K562 (cell line): ENCODE results near the gene RHOF. TPM values are rescaled to one million over a fixed set of nuclear protein-coding genes. Genes with fewer than 3 reads are reported as not detected.

Experiments used
- BRD4 ChIP-seq: fragments of 200-600 bp; sonication (generic); IDR thresholded peaks from 2 replicates; pipeline ENCODE4 v1.6.1; 2017; ENCODE audit warnings: inconsistent platforms
- CHD1 ChIP-seq: fragments of 200-600 bp; sonication (generic); IDR thresholded peaks from one replicate; pipeline ENCODE4 v1.6.1; 2012; ENCODE audit warnings: mild to moderate bottlenecking, moderate library complexity, low read length, inconsistent platforms
- ERF ChIP-seq: fragments of 450-650 bp; formaldehyde crosslinking; IDR thresholded peaks from 2 replicates; pipeline ENCODE4 v1.4.0; 2020; ENCODE audit warnings: mild to moderate bottlenecking, mixed read lengths
- GATAD2B ChIP-seq: fragments of 450-650 bp; IDR thresholded peaks from 2 replicates; pipeline ENCODE4 v1.6.1; 2017; ENCODE audit warnings: mild to moderate bottlenecking, borderline replicate concordance
- GTF2A2 ChIP-seq: IDR thresholded peaks from 2 replicates; pipeline ENCODE4 v1.6.1; 2016; ENCODE audit warnings: mild to moderate bottlenecking, missing genetic modification characterization, missing compliant biosample characterization
- POLR2G ChIP-seq: fragments of 200-400 bp; formaldehyde crosslinking; IDR thresholded peaks from 2 replicates; pipeline ENCODE4 v1.6.1; 2017; ENCODE audit warnings: low read depth, mild to moderate bottlenecking, antibody characterized with exemption, low read length, moderate library complexity
- SMARCA5 ChIP-seq: fragments of 450-650 bp; IDR thresholded peaks from 2 replicates; pipeline ENCODE4 v1.6.1; 2016
- TAF1 ChIP-seq: IDR thresholded peaks from 2 replicates; pipeline ENCODE4 v1.6.1; 2011; ENCODE audit warnings: mild to moderate bottlenecking, low read length, moderate library complexity; ENCODE audit not compliant: insufficient read depth, control insufficient read depth, severe bottlenecking; ENCODE audit errors: extremely low read depth
- TBP ChIP-seq: optimal IDR thresholded peaks from 2 replicates; pipeline ENCODE3; 2011; ENCODE audit warnings: low read depth, low read length, improper control_type of control experiment
- ZNF583 ChIP-seq: fragments of 250-450 bp; sonication (Bioruptor Pico); IDR thresholded peaks from 2 replicates; pipeline ENCODE4 v1.4.0; 2020
- ZNF699 ChIP-seq: fragments of 250-450 bp; sonication (Bioruptor Pico); IDR thresholded peaks from 2 replicates; pipeline ENCODE4 v1.8.0; 2021; ENCODE audit warnings: mild to moderate bottlenecking, moderate library complexity; ENCODE audit not compliant: insufficient replicate concordance
- polyA plus RNA-seq, 8 experiments: library from polyadenylated mRNA; depleted of rRNA in 4 of 8; stranded (reverse) in 5 of 8; unstranded in 3 of 8; fragments of >200 nt; fragmentation: Nextera tagmentation in 2 of 8; fragmentation: Illumina TruSeq in 1 of 8; extraction: Ambion mirVana in 2 of 8; extraction: Trizol in 1 of 8; gene quantifications; 2 replicates each; pipeline versions ENCODE4 v1.2.1 to v1.2.3, GENCODE V29; 2011 to 2014; ENCODE audit warnings: inconsistent platforms in 1 of 8, missing spikeins in 1 of 8
- total RNA-seq, 7 experiments: library from RNA; depleted of rRNA in 6 of 7; stranded (reverse); fragments of >200 nt in 6 of 7; fragmentation: Illumina TruSeq in 2 of 7; extraction: Trizol in 2 of 7; gene quantifications; 2 replicates each; pipeline versions ENCODE4 v1.2.1 to v1.2.3, GENCODE V29; 2011 to 2021; ENCODE audit warnings: low replicate concordance in 1 of 7
- TF ChIP-seq, protein P1 (sequence below), 2 experiments: IDR thresholded peaks; 2 replicates each; pipeline ENCODE4 v1.6.1; 2012; ENCODE audit warnings: improper control_type of control experiment in 2 of 2, low read depth in 2 of 2, low read length in 2 of 2, borderline replicate concordance in 1 of 2
- TF ChIP-seq, protein P2 (sequence below): fragments of 450-650 bp; IDR thresholded peaks from 2 replicates; pipeline ENCODE4 v1.6.1; 2016
- TF ChIP-seq, protein P3 (sequence below), 2 experiments: fragments of 450-650 bp; IDR thresholded peaks; 2 replicates each; pipeline ENCODE4 v1.6.1; 2016

The RHOF gene
- total and polyA plus RNA-seq, 9 of the 15 experiments (the other 6 are each of a cell fraction or from before 2014, with no cell fraction given): 0.13 to 10.1 (median 4.0) TPM

DNA sequence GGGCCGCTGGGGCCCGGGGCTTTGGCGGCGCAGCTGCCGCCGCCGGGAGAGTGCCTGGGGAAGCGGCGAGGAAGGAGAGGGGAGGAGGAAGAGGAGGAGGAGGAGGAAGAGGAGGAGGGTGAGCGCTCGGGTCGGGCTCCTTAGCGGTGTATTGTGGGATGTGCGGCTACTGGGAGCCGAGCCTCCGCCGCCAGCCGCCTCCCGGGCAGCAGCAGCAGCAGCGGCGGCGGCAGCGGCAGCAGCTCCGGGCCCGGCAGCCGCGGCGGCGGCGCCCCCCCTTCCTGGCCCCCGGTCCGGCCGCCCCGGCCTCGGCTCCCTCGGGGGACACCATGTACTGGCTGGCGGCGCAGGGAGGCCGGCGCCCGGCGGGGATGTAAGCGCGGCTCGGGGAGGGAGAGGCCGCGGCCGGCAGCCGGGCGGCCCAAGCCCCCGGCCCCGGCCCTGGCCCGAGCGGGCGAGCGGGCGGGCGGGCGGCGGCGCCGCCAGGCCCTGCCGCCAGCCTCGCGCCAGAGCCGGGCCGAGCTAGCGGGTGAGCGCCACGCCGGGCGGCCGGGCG lies 10.5 kb upstream of the RHOF start, which contains the start of gene SETD1B (continued):
- TF ChIP-seq TAF1 (peak; percentile 61), ZNF583 (no peak), ERF (CRISPR knock-in tag) (peak; percentile 43; the same call in 1 of the 2 replicates), SMARCA5 (no peak), ZNF699 (CRISPR knock-in tag) (no peak), GATAD2B (0 out of 2 replicates have a peak, but pooled peaks have one; percentile 44), TBP (peak; percentile 23), POLR2G (peak; percentile 65), BRD4 (0 out of 2 replicates have a peak, but pooled peaks have one; percentile 18), CHD1 (peak; percentile 60), GTF2A2 (tag) (0 out of 2 replicates have a peak, but pooled peaks have one; percentile 15)
- TF ChIP-seq, protein P1, sequence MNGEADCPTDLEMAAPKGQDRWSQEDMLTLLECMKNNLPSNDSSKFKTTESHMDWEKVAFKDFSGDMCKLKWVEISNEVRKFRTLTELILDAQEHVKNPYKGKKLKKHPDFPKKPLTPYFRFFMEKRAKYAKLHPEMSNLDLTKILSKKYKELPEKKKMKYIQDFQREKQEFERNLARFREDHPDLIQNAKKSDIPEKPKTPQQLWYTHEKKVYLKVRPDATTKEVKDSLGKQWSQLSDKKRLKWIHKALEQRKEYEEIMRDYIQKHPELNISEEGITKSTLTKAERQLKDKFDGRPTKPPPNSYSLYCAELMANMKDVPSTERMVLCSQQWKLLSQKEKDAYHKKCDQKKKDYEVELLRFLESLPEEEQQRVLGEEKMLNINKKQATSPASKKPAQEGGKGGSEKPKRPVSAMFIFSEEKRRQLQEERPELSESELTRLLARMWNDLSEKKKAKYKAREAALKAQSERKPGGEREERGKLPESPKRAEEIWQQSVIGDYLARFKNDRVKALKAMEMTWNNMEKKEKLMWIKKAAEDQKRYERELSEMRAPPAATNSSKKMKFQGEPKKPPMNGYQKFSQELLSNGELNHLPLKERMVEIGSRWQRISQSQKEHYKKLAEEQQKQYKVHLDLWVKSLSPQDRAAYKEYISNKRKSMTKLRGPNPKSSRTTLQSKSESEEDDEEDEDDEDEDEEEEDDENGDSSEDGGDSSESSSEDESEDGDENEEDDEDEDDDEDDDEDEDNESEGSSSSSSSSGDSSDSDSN (IDR thresholded peaks at IDR 0.05; ENCODE audit: borderline replicate concordance in 1 of 2, low read depth in 2 of 2, low read length in 2 of 2): peak; percentile 56 to 81; a peak in 3 of 4 replicates
- TF ChIP-seq, protein P2, sequence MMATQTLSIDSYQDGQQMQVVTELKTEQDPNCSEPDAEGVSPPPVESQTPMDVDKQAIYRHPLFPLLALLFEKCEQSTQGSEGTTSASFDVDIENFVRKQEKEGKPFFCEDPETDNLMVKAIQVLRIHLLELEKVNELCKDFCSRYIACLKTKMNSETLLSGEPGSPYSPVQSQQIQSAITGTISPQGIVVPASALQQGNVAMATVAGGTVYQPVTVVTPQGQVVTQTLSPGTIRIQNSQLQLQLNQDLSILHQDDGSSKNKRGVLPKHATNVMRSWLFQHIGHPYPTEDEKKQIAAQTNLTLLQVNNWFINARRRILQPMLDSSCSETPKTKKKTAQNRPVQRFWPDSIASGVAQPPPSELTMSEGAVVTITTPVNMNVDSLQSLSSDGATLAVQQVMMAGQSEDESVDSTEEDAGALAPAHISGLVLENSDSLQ: 0 out of 2 replicates have a peak, but pooled peaks have one; percentile 37
- TF ChIP-seq, protein P3, sequence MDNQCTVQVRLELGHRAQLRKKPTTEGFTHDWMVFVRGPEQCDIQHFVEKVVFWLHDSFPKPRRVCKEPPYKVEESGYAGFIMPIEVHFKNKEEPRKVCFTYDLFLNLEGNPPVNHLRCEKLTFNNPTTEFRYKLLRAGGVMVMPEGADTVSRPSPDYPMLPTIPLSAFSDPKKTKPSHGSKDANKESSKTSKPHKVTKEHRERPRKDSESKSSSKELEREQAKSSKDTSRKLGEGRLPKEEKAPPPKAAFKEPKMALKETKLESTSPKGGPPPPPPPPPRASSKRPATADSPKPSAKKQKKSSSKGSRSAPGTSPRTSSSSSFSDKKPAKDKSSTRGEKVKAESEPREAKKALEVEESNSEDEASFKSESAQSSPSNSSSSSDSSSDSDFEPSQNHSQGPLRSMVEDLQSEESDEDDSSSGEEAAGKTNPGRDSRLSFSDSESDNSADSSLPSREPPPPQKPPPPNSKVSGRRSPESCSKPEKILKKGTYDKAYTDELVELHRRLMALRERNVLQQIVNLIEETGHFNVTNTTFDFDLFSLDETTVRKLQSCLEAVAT (IDR thresholded peaks at IDR 0.05): 0 out of 4 replicates have a peak, but pooled peaks of 1 of the 2 experiments have one; percentile 8
